Mesothelial cell of epicardium (in vitro differentiated cells): ENCODE measurements around the gene GTF2F1. TPM values are rescaled to one million over a fixed set of nuclear protein-coding genes. Genes with fewer than 3 reads are reported as not detected.
A peak's percentile ranks its signal among the peaks of the same experiment; 100 is the strongest.
"Not testable (repeated sequence)": the region's sequence is repeated elsewhere in the genome, so short reads cannot be mapped to it uniquely, and the experiment has no call there.

Experiments
- DNase-seq, 2 experiments: peaks; one replicate each; pipeline ENCODE4 v3.0.0; 2021; ENCODE audit warnings: low spot score in 2 of 2; ENCODE audit not compliant: unreplicated experiment in 2 of 2
- H3K27ac Mint-ChIP-seq: 2 replicates; pipeline ENCODE4 v1.8.0; 2021; ENCODE audit warnings: mixed read lengths
- H3K27me3 Mint-ChIP-seq: 2 replicates; pipeline ENCODE4 v1.8.0; 2021; ENCODE audit warnings: low read depth, mixed read lengths
- H3K36me3 Mint-ChIP-seq: 2 replicates; pipeline ENCODE4 v1.8.0; 2021; ENCODE audit warnings: mixed read lengths
- H3K4me1 Mint-ChIP-seq: 2 replicates; pipeline ENCODE4 v1.8.0; 2021; ENCODE audit warnings: mixed read lengths
- H3K4me3 Mint-ChIP-seq: 2 replicates; pipeline ENCODE4 v1.8.0; 2021; ENCODE audit warnings: mild to moderate bottlenecking, moderate library complexity, mixed read lengths
- H3K9me3 Mint-ChIP-seq: 2 replicates; pipeline ENCODE4 v1.8.0; 2021; ENCODE audit warnings: mixed read lengths
- total RNA-seq: library from RNA; stranded (reverse); gene quantifications from 3 replicates; pipeline ENCODE4 v1.2.1, GENCODE V29; 2021
- TF ChIP-seq, protein P1 (sequence below): fragments of 200-600 bp; sonication (generic); IDR thresholded peaks from one replicate; pipeline ENCODE4 v1.5.0; 2021; ENCODE audit warnings: antibody characterized with exemption; ENCODE audit not compliant: unreplicated experiment

The GTF2F1 gene
- total RNA-seq, 1 donor from 2014 or later: 73.8 TPM

- DNase-seq: peak; percentile 99 to 100
- Mint-ChIP-seq H3K36me3 (peaks cover 9% of the 10 kb centered on the region), H3K27me3 (no peaks in the 10 kb centered on the region), H3K9me3 (no peaks in the 10 kb centered on the region), H3K27ac (peak overlapping the region; percentile 97), H3K4me1 (peaks cover 32% of the 10 kb centered on the region), H3K4me3 (peak overlapping the region; percentile 70)
- TF ChIP-seq, protein P1, sequence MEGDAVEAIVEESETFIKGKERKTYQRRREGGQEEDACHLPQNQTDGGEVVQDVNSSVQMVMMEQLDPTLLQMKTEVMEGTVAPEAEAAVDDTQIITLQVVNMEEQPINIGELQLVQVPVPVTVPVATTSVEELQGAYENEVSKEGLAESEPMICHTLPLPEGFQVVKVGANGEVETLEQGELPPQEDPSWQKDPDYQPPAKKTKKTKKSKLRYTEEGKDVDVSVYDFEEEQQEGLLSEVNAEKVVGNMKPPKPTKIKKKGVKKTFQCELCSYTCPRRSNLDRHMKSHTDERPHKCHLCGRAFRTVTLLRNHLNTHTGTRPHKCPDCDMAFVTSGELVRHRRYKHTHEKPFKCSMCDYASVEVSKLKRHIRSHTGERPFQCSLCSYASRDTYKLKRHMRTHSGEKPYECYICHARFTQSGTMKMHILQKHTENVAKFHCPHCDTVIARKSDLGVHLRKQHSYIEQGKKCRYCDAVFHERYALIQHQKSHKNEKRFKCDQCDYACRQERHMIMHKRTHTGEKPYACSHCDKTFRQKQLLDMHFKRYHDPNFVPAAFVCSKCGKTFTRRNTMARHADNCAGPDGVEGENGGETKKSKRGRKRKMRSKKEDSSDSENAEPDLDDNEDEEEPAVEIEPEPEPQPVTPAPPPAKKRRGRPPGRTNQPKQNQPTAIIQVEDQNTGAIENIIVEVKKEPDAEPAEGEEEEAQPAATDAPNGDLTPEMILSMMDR: no peak
Observed at GRCh38 chr19:6373096-6373812, 19.7 kb downstream of the GTF2F1 start.

GRCh38 chr19:6372594-6373095, 20.3 kb downstream of the GTF2F1 start, which contains the start of gene ALKBH7:
TSS of gene ALKBH7 (plus strand) at chr19:6372794. CDS start at chr19:6372821, 27 bp downstream.
- Mint-ChIP-seq H3K9me3 (no peaks in the 10 kb centered on the region), H3K4me1 (peaks cover 26% of the 10 kb centered on the region), H3K36me3 (peaks cover 10% of the 10 kb centered on the region), H3K27ac (peak within 1 kb of the TSS; percentile 97), H3K4me3 (peak within 1 kb of the TSS; percentile 70), H3K27me3 (no peaks in the 10 kb centered on the region)
- peak; percentile 94 to 95 for DNase-seq
- TF ChIP-seq, protein P1: no peak

DNA sequence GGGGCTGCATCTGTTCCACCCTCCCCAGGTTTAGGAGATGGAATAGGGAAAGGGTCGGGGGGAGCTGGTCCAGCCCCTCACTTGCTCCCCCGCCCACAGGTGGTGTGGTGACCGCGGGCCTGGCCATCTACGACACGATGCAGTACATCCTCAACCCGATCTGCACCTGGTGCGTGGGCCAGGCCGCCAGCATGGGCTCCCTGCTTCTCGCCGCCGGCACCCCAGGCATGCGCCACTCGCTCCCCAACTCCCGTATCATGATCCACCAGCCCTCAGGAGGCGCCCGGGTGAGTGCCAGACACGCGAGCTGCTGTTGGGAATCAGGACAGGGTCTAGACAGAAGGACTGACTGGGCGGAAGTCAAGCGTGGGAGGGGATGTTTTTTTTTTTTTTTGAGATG, 28.6 kb downstream of the GTF2F1 start:
- Mint-ChIP-seq H3K27me3 (no peaks in the 10 kb centered on the region), H3K36me3 (peaks cover 25% of the 10 kb centered on the region), H3K9me3 (no peaks in the 10 kb centered on the region), H3K27ac (no peak overlapping the region), H3K4me3 (no peak overlapping the region), H3K4me1 (peaks cover 14% of the 10 kb centered on the region)
- DNase-seq: no peak
- TF ChIP-seq, protein P1: no peak

DNA sequence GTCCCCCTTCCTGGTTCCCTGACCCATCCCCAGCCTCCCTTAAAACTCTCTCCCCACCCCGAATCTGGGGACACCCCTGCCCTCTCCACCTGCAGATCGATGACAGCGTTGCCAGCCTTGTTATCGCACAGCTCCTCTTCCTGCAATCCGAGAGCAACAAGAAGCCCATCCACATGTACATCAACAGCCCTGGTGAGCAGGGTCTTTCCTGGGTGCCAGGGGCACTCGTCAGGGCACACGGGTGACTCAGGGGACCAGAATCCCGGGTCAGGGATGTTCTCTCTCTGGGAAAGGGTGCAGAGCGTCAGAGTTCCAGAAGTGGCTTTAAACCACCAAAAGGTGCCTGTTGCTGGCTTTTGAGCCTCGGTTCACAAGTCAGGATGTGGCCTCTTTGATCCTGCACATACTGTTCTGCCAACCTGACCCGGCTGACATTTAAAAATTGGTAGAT, 30.6 kb downstream of the GTF2F1 start:
- Mint-ChIP-seq H3K4me3 (peak overlapping the region; percentile 83), H3K9me3 (no peaks in the 10 kb centered on the region), H3K36me3 (peaks cover 15% of the 10 kb centered on the region), H3K4me1 (peaks cover 20% of the 10 kb centered on the region), H3K27me3 (no peaks in the 10 kb centered on the region), H3K27ac (peak overlapping the region; percentile 93)
- no peak for DNase-seq
- TF ChIP-seq, protein P1: no peak

GRCh38 chr19:6362027-6362350, 31.0 kb downstream of the GTF2F1 start:
- Mint-ChIP-seq H3K27me3 (no peaks in the 10 kb centered on the region), H3K4me1 (peaks cover 20% of the 10 kb centered on the region), H3K27ac (peak overlapping the region; percentile 93), H3K4me3 (peak overlapping the region; percentile 83), H3K9me3 (no peaks in the 10 kb centered on the region), H3K36me3 (peaks cover 13% of the 10 kb centered on the region)
- TF ChIP-seq, protein P1: no peak
- DNase-seq: peak in 1 of 2 experiments; percentile 48

DNA sequence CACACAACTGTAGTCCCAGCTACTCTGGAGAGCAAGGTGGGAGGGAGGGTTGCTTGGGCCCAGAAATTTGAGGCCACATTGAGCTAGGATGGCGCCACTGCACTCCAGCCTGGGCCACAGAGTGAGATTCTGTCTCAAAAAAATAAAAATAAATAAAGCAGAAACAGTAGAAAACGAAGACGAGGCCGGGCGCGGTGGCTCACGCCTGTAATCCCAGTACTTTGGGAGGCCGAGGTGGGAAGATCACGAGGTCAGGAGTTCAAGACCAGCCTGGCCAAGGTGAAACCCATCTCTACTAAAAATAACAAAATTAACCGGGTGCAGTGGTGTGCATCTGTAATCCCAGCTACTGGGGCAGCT, 32.1 kb downstream of the GTF2F1 start:
- Mint-ChIP-seq H3K4me1 (peaks cover 20% of the 10 kb centered on the region), H3K4me3 (peak overlapping the region; percentile 83)
- not testable (repeated sequence) for DNase-seq, H3K9me3 Mint-ChIP-seq, H3K36me3 Mint-ChIP-seq, H3K27ac Mint-ChIP-seq, H3K27me3 Mint-ChIP-seq

- H3K27me3 Mint-ChIP-seq, H3K36me3 Mint-ChIP-seq, H3K27ac Mint-ChIP-seq, DNase-seq, H3K9me3 Mint-ChIP-seq: not testable (repeated sequence)
- peaks cover 20% of the 10 kb centered on the region for H3K4me1 Mint-ChIP-seq
- H3K4me3 Mint-ChIP-seq: peak overlapping the region; percentile 83
Observed at GRCh38 chr19:6360445-6360844, 32.5 kb downstream of the GTF2F1 start.
